SKM-1 treated with dmso at 0.1 percent for 144 hours (cell line): ENCODE data around the gene FAM240B.

Source experiments
- DNase-seq: peaks from one replicate; lab custom pipeline; 2025; ENCODE audit not compliant: unreplicated experiment; lab: John Stamatoyannopoulos, UW

FAM240B gene

GRCh38 chr9:38720083-38720745 lies at the start of gene FAM240B:
FAM240B (minus strand) TSS chr9:38720133; CDS start chr9:38703999, 16,134 bp downstream.
- DNase-seq = no peak

GRCh38 chr9:38768351-38768761 lies 48.4 kb upstream of the FAM240B start:
- DNase-seq = no peak

GRCh38 chr9:38765101-38765500 lies 45.2 kb upstream of the FAM240B start:
- no peak for DNase-seq

GRCh38 chr9:38761999-38762398 lies 42.1 kb upstream of the FAM240B start:
- DNase-seq = no peak

GRCh38 chr9:38761339-38761738 lies 41.4 kb upstream of the FAM240B start:
- DNase-seq = no peak

GRCh38 chr9:38756702-38757101 lies 36.8 kb upstream of the FAM240B start:
- no peak for DNase-seq

- DNase-seq = no peak
Observed at GRCh38 chr9:38747941-38748340, 28.0 kb upstream of the FAM240B start.

GRCh38 chr9:38747067-38747466 lies 27.1 kb upstream of the FAM240B start:
- DNase-seq = no peak

GRCh38 chr9:38746303-38746702 lies 26.4 kb upstream of the FAM240B start:
- no peak for DNase-seq

- DNase-seq = no peak
Observed at GRCh38 chr9:38744484-38744883, 24.6 kb upstream of the FAM240B start.

- DNase-seq = no peak
Observed at GRCh38 chr9:38737246-38737645, 17.3 kb upstream of the FAM240B start.

GRCh38 chr9:38734831-38735230 lies 14.9 kb upstream of the FAM240B start:
- no peak for DNase-seq

GRCh38 chr9:38733503-38733902 lies 13.6 kb upstream of the FAM240B start:
- no peak for DNase-seq

- DNase-seq = no peak
Observed at GRCh38 chr9:38732885-38733284, 13.0 kb upstream of the FAM240B start.

GRCh38 chr9:38727497-38728001 lies 7.6 kb upstream of the FAM240B start:
- no peak for DNase-seq

- no peak for DNase-seq
Observed at GRCh38 chr9:38724754-38725153, 4.8 kb upstream of the FAM240B start.

- DNase-seq = no peak
Observed at GRCh38 chr9:38718148-38718547, 1.8 kb downstream of the FAM240B start.

- DNase-seq = no peak
Observed at GRCh38 chr9:38715684-38716083, 4.2 kb downstream of the FAM240B start.

- DNase-seq = peak; percentile 70
Observed at GRCh38 chr9:38713426-38713825, 6.5 kb downstream of the FAM240B start.

GRCh38 chr9:38708759-38709158 lies 11.2 kb downstream of the FAM240B start:
- no peak for DNase-seq

- peak; percentile 5 for DNase-seq
Observed at GRCh38 chr9:38707885-38708637, 11.9 kb downstream of the FAM240B start.

GRCh38 chr9:38706493-38706892 lies 13.4 kb downstream of the FAM240B start:
- no peak for DNase-seq
